Occipital lobe (tissue), 2 donors: ENCODE measurements around the gene GPR107. TPM values are rescaled to one million over a fixed set of nuclear protein-coding genes. Genes with fewer than 3 reads are reported as not detected.

Experiments
- DNase-seq: peaks from one replicate; lab custom pipeline; 2025; lab: John Stamatoyannopoulos, UW
- total RNA-seq: library from RNA; depleted of rRNA; stranded (reverse); fragments of >200 nt; gene quantifications from one replicate; pipeline ENCODE4 v1.2.3, GENCODE V29; 2014

The GPR107 gene
- total RNA-seq, 1 donor from 2014 or later: 22.3 TPM

DNA sequence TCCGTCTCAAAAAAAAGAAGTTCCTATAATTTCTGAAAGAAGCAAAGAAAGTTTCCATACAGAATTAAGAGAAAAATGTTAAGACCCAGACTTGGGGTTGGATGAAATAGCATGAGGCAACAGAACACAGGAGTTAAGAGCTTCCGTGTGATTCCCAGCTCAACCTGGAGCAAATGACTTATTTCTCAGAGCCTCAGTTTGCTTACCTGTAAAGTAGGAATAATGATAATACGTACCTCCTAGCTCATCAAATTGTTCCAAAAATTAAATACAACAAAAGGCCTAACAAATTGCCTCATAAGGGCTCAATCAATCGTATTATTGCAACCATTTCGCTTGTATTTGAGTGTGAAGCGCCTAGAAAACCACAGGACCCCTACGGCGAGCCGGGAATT lies 600 bp upstream of the GPR107 start:
- no peak for DNase-seq

DNA sequence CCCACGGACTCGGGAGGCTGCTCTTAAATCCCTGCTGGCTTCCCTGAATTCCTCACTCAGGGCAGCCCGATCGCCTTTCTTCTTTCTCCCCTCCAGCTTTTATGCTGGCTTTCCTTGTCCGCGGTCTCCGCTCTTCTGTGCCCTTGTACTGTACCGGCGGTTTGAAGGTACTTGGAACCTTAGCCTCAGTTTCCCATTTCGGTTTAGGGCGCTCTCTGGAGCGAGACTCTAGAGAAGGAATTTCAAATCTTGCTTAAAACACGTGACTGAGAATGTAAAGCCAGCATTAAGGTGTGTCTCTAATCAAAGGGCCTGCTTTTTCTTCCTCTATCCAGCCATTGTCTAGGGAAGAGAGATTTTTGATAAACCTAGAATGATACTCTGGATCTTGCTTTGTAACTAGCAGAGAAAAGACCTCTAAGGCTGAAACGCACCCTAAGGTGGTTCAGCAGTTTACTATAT lies 650 bp downstream of the GPR107 start:
- no peak for DNase-seq

DNA sequence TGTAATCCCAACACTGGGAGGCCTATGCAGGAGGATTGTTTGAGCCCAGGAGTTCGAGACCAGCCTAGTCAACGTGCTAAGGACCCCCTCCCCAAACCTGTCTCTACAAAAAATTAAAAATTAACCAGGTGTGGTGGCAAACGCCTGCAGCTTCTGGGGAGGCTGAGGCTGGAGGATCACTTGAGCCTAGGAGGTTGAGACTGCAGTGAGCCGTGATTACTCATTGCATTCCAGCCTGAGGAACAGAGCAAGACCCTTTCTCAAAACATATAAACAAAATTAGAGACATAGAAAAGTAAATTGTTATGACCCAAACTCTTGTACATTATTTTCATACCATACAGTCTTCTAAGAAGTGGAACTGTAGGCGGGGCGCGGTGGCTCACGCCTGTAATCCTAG lies 1.1 kb downstream of the GPR107 start:
- DNase-seq: no peak

DNA sequence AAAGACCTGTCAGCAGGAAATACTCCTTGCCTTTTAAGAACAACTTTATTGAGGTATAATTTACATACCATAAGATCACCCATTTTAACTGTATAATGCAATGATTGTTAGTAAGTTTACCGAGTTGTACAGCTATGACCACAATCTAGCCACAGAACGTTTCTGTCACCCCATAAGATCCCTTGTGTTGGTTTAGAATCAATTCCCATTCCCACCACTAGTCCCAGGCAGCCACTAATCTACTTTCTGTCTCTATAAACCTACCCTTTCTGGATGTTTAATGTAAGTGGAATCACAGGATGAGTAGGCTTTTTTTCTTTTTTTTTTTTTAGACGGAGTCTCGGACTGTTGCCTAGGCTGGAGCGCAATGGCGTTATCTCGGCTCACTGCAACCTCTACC lies 4.4 kb downstream of the GPR107 start:
- no peak for DNase-seq

DNA sequence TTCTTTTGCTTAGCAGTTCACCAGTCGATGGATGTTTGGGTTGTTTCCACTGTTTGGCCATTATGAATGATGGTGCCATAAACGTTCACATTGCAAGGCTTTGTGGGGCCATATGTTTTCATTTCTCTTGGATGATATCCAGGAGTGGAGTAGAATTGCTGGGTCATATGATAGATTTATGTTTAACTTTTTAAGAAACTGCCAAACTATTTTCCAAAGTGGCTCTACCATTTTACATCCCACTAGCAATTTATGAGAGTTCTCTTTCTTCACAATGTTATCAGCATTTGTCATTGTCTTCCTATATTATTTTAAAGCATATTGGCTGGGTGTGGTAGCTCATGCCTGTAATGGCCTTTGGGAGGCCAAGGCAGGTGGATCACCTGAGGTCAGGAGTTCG lies 5.2 kb downstream of the GPR107 start:
- DNase-seq: no peak

DNA sequence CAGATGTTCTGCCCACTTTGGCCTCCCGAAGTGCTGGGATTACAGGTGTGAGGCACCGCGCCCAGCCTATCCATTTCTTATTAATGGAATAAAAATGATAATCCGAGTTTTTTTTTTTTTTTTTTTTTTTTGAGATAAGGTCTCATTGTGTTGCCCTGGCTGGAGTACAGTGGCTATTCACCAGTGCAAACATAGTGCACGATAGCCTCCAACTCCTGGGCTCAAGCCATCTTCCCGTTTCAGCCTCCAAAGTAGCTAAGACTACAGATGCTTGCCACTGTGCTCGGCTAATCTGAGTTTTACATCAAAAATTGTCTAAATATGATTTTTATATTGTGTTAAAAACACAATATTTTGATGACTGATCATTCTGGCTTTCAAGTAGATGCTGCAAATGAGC lies 6.6 kb downstream of the GPR107 start:
- no peak for DNase-seq

DNA sequence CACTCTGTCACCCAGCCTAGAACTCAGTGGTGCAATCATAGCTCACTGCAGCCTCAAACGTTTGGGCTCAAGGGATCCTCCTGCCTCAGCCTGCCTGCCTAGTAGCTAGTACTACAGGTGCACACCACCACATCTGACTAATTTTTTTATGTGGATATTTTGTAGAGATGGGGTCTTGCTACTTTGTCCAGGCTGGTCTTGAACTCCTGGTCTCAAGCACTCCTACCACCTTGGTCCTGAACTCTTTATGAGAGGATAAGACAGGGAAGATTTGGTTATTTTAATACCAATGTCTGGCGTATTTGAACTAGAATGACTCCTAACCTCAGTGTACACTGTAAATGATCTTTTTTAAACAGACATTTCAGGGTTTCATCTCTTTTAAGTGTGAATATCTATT lies 9.0 kb downstream of the GPR107 start:
- DNase-seq: no peak

DNA sequence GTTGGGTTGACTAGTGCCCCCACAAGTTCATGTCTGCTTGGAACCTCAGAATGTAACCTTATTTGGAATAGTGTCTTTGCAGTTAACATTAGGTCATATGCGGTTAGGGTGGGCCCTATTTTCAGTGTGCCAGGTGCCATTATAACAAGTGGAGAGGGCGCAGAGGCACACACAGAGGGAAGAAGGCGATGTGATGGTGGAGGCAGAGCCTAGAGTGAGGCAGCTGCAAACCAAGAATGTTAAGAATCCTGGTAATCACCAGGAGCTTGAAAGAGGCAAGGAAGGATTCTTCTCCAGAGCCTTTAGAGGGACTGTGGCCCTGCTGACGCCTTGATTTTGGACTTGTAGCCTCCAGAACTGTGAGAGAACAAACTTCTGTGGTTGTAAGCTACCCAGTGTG lies 10.9 kb downstream of the GPR107 start:
- DNase-seq: no peak

DNA sequence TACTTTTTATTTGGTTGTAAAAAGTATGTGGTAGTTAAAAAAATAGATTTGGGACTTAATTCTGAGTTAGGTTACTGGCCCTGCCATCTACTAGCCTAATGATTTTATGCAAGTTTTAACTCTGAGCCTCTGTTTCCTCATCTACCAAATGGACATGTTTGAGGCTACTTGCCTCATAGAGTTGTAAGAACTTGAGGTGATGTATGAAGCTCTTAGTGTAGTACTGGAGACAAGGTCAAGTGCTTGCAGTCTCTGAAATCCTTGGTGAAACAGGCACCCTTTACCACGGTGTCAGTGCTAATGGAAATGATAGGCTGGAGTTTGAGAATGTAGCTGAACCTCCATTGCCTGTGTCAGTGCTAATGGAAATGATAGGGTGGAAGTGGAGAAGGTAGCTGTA lies 15.3 kb downstream of the GPR107 start:
- DNase-seq: no peak

DNA sequence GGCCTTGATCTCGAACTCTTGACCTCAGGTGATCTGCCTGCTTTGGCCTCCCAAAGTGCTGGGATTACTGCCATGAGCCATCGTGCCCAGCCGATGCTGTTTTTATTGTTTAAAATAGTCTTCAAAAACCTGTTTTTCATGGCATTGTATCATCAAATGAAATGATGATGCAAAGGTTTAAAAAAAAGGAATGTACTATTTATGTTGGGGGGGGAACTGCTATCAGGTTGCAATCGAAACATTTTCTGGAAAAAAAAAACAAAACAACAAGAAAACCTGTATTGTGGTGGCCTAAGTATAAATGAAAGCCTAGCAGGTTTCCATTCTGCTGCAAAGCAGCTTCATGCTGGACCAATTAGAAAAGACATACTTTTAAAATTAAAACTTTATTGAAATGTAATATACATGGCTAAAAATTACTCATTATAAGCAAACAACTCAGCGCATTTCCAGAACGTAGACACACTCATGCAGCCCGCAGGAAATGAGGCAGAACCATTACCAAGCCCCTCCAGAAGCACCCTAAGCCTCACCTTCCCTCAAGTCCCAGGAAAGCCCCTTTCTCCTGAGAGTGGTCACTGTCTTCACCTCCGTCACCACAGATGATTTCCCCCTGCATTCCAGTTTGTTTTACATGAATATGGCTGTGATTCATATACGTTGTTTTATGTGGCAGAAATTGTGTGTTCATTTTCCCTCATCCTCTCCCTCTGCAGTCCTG lies 19.0 kb downstream of the GPR107 start:
- no peak for DNase-seq

DNA sequence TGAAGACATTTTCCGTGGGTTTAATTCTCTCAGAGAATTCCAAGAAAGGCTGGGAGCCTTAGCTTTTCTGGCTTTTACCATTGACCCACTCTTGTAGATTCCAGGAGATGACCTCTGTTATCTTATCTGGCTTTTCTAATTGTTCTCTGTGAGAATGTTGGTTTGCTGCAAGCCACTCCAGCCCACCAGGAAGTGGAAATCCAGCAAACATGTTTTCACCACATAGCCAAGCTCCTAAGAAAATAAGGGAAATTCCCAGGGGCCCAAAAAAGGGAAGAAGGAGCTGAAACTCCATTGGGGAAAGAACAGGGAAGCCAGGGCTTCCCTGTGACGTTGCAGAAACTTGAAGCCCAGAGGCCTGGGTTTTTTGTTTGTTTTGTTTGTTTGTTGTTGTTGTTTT lies 19.7 kb downstream of the GPR107 start:
- DNase-seq: no peak

DNA sequence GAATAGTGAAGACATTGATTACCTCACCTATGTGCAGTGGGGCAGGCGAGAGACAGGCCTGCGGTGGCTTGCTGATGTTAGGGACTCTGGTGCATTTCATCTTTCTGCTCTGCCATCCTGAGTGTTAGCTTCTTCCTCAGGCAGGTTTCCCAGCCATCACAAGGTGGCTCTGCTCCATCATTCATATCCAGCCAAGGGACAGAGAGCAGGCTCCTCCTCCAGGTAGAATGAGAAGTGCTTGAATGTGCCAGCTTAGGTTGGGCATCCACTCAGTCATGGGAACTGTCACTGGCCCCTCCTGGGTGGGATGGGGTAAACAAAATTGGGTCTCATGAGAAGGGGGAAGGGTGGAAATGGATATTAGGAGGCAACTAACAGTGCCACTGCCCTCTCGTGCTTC lies 24.8 kb downstream of the GPR107 start:
- peak; percentile 24 for DNase-seq

DNA sequence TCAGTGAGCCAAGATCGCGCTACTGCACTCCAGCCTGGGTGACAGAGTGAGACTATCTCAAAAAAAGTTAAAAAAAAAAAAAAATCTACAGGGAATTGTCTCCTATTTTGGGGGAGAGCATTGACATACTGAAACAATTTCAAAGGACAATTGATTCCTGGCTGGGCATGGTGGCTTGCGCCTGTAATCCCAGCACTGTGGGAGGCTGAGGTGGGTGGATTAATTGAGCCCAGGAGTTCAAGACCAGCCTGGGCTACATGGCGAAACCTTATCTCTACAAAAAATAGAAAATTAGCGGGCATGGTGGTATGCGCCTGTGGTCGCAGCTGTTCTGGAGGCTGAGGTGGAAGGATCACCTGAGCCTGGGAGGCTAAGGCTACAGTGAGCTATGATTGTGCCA lies 30.6 kb downstream of the GPR107 start:
- no peak for DNase-seq

DNA sequence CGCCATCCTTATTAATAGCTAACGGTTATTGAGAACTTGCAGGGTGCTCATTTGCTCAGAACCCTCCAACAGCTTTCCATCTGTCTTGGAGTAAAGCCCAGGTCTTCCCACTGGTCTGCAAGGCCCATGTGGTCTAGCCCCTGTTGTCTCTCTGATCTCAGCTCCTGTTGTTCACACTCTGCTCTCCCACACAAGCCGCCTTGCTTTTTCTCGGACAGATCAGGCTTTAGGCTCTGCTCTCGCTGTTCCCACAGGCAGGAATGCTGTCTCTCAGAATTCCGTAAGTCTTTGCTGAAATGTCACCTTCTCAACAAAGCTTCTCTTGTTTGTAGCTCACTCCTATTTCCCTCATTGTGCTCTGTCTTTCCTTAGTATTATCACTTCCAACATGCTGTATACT lies 34.3 kb downstream of the GPR107 start:
- DNase-seq: no peak

DNA sequence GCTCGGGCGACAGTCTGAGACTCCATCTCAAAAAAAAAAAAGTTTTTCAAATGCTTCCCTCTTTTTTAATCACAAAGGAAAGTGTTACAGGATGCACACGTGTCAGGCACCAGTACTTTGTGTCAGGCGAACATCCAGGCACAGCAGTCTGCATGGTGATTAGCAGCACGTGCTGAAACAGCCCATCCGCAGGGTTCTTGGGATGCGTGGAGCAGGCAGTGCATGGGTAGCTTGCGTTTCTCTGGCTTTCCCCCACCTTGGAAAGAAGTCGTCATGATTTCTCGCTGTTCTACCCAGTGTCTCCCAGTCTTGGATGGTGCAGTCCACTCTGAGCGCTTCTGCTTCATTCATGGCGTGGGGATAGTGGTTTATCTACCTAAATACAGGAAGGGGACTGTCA lies 35.4 kb downstream of the GPR107 start:
- DNase-seq: no peak

DNA sequence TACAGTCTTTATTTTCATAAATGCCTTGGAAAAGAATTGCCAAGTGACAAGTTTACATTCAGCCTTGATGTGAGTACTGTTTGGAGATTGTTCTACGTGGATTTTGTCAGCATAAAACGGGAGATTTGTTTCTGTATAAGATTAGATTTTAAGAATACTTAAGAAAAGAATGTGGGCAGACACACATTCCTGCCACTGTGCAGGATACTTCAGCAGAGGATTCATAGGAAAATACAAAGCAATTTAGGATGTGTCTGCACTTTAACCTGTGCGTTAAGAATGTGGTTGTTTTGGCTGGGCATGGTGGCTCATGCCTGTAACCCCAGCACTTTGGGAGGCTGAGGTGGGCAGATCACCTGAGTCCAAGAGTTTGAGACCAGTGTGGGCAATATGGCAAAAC lies 37.2 kb downstream of the GPR107 start:
- DNase-seq: no peak

DNA sequence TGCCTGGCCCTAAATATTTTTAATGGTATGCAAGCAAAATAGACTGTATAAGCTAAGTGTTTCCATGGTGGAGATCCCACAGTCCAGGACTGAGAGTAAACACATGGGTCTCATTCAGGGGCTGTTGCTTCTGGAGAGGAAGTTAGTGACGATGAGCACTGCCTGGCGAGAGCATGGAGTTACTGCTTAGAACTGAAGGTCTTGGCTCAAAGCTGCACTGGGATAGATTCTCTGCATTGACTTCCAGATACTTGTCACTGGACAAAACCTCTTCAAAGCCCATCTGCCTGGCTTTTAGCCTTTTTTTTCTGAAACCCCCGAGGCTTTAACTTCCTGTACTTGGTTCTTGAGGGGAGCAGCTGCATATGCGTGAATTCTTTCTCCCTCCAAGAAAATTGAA lies 39.2 kb downstream of the GPR107 start:
- DNase-seq: no peak

DNA sequence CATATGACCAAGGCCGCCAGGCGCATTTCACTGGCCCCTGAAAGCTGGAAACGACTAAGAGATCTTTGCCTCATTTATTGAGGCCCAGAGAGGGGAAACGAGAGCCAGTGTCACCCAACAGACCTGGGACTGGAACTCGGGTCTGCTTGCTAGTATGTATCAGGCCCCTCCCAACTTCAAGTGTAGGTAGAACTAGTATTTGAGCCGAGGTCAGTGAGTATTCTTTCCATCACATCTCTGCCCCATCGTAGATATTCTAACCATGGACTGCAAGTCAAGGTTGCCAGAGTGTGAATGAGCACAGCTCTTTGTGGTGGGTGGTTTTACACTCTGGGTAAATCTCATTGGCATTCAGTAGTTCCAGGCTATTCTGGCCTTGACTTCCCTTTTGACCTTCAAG lies 42.2 kb downstream of the GPR107 start:
- no peak for DNase-seq

DNA sequence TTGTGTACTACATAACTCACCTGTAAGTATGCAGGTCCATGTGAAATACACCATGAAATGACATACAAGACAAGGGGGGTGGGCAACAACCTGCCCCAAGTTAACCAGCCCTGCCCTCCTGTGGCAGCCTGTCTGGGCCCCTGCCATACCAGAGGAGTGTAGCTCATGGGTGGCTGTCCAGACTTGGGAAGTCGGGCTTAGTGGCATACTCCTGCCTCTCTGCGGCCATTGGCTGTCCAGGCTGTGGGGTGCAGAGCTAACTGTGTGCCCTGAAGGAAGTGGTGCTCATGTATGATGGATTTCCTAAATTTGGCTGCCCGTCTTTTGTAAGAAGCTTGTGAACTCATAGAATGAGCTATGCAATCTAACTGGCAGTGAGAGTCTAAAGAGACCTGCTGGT lies 47.0 kb downstream of the GPR107 start:
- no peak for DNase-seq

DNA sequence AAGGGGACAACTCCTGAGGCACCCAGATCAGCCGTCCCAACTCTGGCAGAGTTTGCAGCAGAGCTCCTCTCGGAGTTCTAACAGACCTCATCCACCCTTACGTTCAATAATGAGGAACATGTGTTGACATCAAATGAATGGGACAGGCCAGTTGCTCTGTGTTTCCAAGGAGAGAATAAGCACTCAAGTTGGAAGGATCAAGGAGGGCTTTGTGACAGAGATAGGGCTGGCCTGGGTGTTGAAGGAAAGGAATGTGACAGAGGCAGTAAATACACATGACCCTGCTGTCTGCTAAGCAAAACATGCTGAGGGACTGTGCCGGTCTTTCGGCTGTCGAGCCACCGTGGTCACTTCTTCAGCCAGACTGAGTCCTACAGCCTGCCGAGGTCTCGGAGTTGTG lies 48.2 kb downstream of the GPR107 start:
- no peak for DNase-seq

DNA sequence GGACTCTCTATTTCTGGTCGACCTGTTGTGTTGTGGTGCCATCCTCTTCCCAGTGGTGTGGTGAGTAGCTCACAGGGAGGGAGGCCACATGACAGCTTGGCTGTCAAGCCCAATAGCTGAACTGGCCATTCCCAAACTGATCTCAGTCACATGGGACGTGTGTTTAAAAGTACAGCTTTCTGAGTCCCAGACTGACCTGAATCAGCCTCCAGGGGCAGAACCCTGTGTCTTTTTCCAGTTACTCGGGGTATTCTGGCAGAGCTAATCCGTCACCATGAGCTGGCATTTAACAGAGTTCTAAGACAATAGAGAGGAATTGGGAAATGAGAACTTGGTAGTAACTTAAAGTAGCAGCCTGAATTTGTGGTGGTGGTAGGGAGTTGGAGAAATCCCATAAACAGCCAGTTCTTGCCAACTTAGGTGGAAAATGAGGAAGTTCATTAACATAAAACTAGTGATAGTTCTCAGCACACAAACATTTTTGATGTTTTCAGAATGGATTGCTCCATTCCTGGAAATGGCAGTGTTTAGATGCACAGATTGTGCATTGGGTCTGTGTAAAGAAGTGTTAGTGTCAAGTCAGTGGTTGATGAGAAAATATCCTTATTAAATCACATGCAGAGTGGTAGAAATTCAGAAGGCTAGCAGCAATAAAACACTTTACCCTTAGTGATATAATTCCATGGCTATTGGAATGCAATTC lies 50.9 kb downstream of the GPR107 start:
- no peak for DNase-seq

DNA sequence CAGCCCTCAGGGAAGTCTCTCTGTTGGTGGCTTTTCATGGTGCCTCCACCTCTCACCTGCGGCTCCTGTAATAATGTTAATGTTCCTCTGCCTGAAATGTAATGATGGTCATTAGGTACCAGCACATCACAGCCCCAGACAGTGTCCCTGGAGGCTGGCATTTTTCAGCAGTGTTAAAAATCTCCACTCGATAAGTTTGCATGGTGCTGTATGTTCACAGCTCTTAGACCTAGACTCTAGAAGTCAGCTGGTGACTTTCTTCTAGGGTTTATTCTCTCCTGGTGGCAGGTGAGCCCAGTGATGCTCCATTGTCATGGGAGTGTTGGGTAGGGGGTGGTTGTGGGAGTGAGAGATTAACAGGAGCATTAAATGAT lies 53.1 kb downstream of the GPR107 start:
- DNase-seq: no peak

DNA sequence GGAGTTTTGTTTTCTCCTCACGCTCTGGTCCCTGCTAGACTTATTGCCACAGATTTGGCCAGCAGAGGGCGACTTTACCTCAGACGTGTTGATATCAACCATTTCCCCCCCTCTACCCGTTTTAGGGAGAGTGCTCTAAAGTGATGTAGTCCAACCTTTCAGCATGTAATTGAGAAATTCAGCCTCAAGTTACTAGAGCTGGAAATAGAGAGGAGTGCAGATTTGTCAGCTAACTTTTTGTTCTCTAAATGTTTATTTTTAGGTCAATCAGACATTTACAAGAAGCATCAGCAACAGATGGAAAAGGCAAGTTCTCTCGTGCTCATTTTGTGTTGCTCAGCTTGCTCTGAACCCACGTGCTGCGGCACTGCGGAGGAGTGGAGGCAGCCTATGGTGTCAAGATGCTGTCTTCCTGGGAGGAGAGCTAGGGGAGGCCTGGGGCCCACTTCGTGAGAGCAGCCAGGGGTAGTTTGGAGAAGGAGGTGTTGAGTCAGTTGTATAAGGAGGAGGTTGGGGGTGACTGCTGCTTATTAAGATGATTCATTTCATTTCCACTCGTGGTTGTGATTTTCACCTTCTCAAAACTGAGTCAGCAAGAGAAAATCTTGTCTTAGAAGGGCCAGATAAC lies 53.6 kb downstream of the GPR107 start:
- DNase-seq: peak; percentile 67
